GM12892 (cell line): ENCODE results near the gene APOBEC3F.

ENCODE experiments used
- POLR2A ChIP-seq: IDR thresholded peaks from 2 replicates; pipeline ENCODE4 v1.6.1; 2011; ENCODE audit warnings: low read depth, low read length, control low read depth
- TAF1 ChIP-seq: IDR thresholded peaks from 2 replicates; pipeline ENCODE4 v1.6.1; 2011; ENCODE audit warnings: low read depth, mild to moderate bottlenecking, control low read depth, low read length, borderline replicate concordance

GRCh38 chr22:39092111-39092862, 51.6 kb downstream of the APOBEC3F start:
- TF ChIP-seq POLR2A (no peak), TAF1 (no peak)
